IMR-90 (cell line): Measurements from ENCODE around the gene LTC4S. TPM values are rescaled to one million over a fixed set of nuclear protein-coding genes. Genes with fewer than 3 reads are reported as not detected.
A peak's percentile ranks its signal among the peaks of the same experiment; 100 is the strongest.

Experiments
- ATAC-seq: fragments of 200-7000 bp; cut with Tn5 transposase; 2 replicates; pipeline ENCODE4 v1.9.1; 2020; ENCODE audit warnings: low read depth, mild to moderate bottlenecking, moderate library complexity
- BruUV-seq: library from RNA; stranded (reverse); fragments of 400-500 nt; replicated peaks from 2 replicates; lab custom pipeline; 2021; lab: Mats Ljungman, UMichigan
- CTCF ChIA-PET: fragments of 300-600 bp; formaldehyde crosslinking; extraction: SDS; loops from one replicate; lab custom pipeline; 2021; ENCODE audit warnings: antibody characterized with exemption; lab: Yijun Ruan, JAX
- POLR2A ChIA-PET: fragments of 300-600 bp; sonication (Branson Sonifier 250); formaldehyde crosslinking; loops from one replicate; lab custom pipeline; 2022; ENCODE audit warnings: antibody characterized with exemption; ENCODE audit not compliant: unreplicated experiment; lab: Charles Lee
- DNase-seq: peaks from one replicate; pipeline ENCODE4 v3.0.0; 2013
- H2AFZ ChIP-seq: replicated peaks from 2 replicates; pipeline ENCODE3; 2013; ENCODE audit warnings: low read length, mild to moderate bottlenecking; ENCODE audit not compliant: poor library complexity
- H2AK5ac ChIP-seq: 2 replicates; pipeline ENCODE4 v1.6.1; 2013; ENCODE audit warnings: low read depth, low read length, inconsistent platforms
- H2AK9ac ChIP-seq: replicated peaks from 2 replicates; pipeline ENCODE3; 2013; ENCODE audit warnings: mild to moderate bottlenecking, low read depth, low read length, moderate library complexity; ENCODE audit not compliant: poor library complexity
- H2BK120ac ChIP-seq: 2 replicates; pipeline ENCODE4 v1.6.1; 2013; ENCODE audit warnings: low read depth, low read length, inconsistent platforms
- H2BK15ac ChIP-seq: 3 replicates; pipeline ENCODE4 v1.6.1; 2013; ENCODE audit warnings: low read depth, low read length, inconsistent platforms
- H2BK20ac ChIP-seq: 2 replicates; pipeline ENCODE4 v1.6.1; 2013; ENCODE audit warnings: low read depth, mild to moderate bottlenecking, inconsistent platforms, low read length, moderate library complexity
- H2BK5ac ChIP-seq: 2 replicates; pipeline ENCODE4 v1.6.1; 2013; ENCODE audit warnings: mild to moderate bottlenecking, low read depth, low read length, inconsistent platforms; ENCODE audit not compliant: poor library complexity, severe bottlenecking
- H3K14ac ChIP-seq: replicated peaks from 2 replicates; pipeline ENCODE4 v1.6.1; 2013; ENCODE audit warnings: low read depth, low read length, inconsistent platforms
- H3K18ac ChIP-seq: 2 replicates; pipeline ENCODE4 v1.6.1; 2013; ENCODE audit warnings: low read depth, low read length, control low read depth
- H3K23ac ChIP-seq: 2 replicates; pipeline ENCODE4 v1.6.1; 2013; ENCODE audit warnings: low read depth, low read length, inconsistent platforms
- H3K27ac ChIP-seq: 2 replicates; pipeline ENCODE4 v1.5.1; 2013; ENCODE audit warnings: mild to moderate bottlenecking, control low read depth, low read length; ENCODE audit not compliant: insufficient read depth
- H3K27me3 ChIP-seq: 2 replicates; pipeline ENCODE4 v1.6.1; 2013; ENCODE audit warnings: low read length; ENCODE audit not compliant: control insufficient read depth, insufficient read depth
- H3K36me3 ChIP-seq: 2 replicates; pipeline ENCODE4 v1.6.1; 2013; ENCODE audit warnings: low read length, mixed read lengths; ENCODE audit not compliant: control insufficient read depth, insufficient read depth
- H3K4ac ChIP-seq: 2 replicates; pipeline ENCODE4 v1.6.1; 2013; ENCODE audit warnings: low read depth, low read length, inconsistent platforms
- H3K4me1 ChIP-seq: 2 replicates; pipeline ENCODE4 v1.6.1; 2013; ENCODE audit warnings: low read length, mixed read lengths; ENCODE audit not compliant: control insufficient read depth, insufficient read depth
- H3K4me2 ChIP-seq: 2 replicates; pipeline ENCODE4 v1.6.1; 2013; ENCODE audit warnings: low read depth, mild to moderate bottlenecking, control low read depth, low read length, moderate library complexity
- H3K4me3 ChIP-seq: 2 replicates; pipeline ENCODE4 v1.5.1; 2013; ENCODE audit warnings: low read depth, mild to moderate bottlenecking, control low read depth, low read length, moderate library complexity; ENCODE audit not compliant: insufficient read depth
- H3K56ac ChIP-seq: 2 replicates; pipeline ENCODE4 v1.6.1; 2013; ENCODE audit warnings: low read length, inconsistent platforms; ENCODE audit not compliant: insufficient read depth; ENCODE audit errors: extremely low read depth
- H3K79me1 ChIP-seq, 2 experiments: 2 replicates each; pipeline ENCODE4 v1.6.1; 2013; ENCODE audit warnings: low read length in 2 of 2, inconsistent platforms in 1 of 2, low read depth in 1 of 2
- H3K9ac ChIP-seq: 2 replicates; pipeline ENCODE4 v1.6.1; 2013; ENCODE audit warnings: low read depth, low read length, control low read depth
- H3K9me1 ChIP-seq: 2 replicates; pipeline ENCODE4 v1.6.1; 2013; ENCODE audit warnings: low read length, inconsistent platforms; ENCODE audit not compliant: insufficient read depth
- H3K9me3 ChIP-seq: 2 replicates; pipeline ENCODE4 v1.6.1; 2013; ENCODE audit warnings: low read length; ENCODE audit not compliant: control insufficient read depth, insufficient read depth
- H4K20me1 ChIP-seq: 2 replicates; pipeline ENCODE4 v1.6.1; 2013; ENCODE audit warnings: low read length, inconsistent platforms; ENCODE audit not compliant: insufficient read depth
- H4K5ac ChIP-seq: 2 replicates; pipeline ENCODE4 v1.6.1; 2013; ENCODE audit warnings: mild to moderate bottlenecking, low read depth, low read length, control low read depth
- H4K8ac ChIP-seq, 2 experiments: 2 replicates each; pipeline ENCODE4 v1.6.1; 2013; ENCODE audit warnings: low read depth in 2 of 2, low read length in 2 of 2, control low read depth in 1 of 2, inconsistent platforms in 1 of 2
- H4K91ac ChIP-seq: 2 replicates; pipeline ENCODE4 v1.6.1; 2013; ENCODE audit warnings: low read depth, low read length, inconsistent platforms; ENCODE audit not compliant: insufficient read depth
- BHLHE40 ChIP-seq: fragments of 150-350 bp; IDR thresholded peaks from 2 replicates; pipeline ENCODE4 v1.6.1; 2016; ENCODE audit warnings: mild to moderate bottlenecking, low read depth, low read length
- CEBPB ChIP-seq: IDR thresholded peaks from 2 replicates; pipeline ENCODE4 v1.6.1; 2012; ENCODE audit warnings: low read depth, low read length, improper control_type of control experiment
- CHD1 ChIP-seq: IDR thresholded peaks from 2 replicates; pipeline ENCODE4 v1.6.1; 2012; ENCODE audit warnings: low read depth, low read length, improper control_type of control experiment
- FOS ChIP-seq: fragments of 150-350 bp; IDR thresholded peaks from 2 replicates; pipeline ENCODE4 v1.6.1; 2016; ENCODE audit warnings: low read depth, low read length
- MAFK ChIP-seq: IDR thresholded peaks from 2 replicates; pipeline ENCODE4 v1.6.1; 2012; ENCODE audit warnings: low read depth, low read length, improper control_type of control experiment
- MAZ ChIP-seq: IDR thresholded peaks from 2 replicates; pipeline ENCODE4 v1.6.1; 2012; ENCODE audit warnings: low read depth, mild to moderate bottlenecking, low read length, improper control_type of control experiment, moderate library complexity, borderline replicate concordance
- NFE2L2 ChIP-seq: fragments of 150-350 bp; IDR thresholded peaks from 2 replicates; pipeline ENCODE4 v1.6.1; 2016; ENCODE audit warnings: low read depth, mild to moderate bottlenecking, low read length
- POLR2A ChIP-seq: IDR thresholded peaks from 2 replicates; pipeline ENCODE4 v1.6.1; 2012; ENCODE audit warnings: mild to moderate bottlenecking, low read depth, low read length
- RAD21 ChIP-seq: IDR thresholded peaks from 2 replicates; pipeline ENCODE4 v1.6.1; 2012; ENCODE audit warnings: low read length, improper control_type of control experiment
- RCOR1 ChIP-seq: IDR thresholded peaks from 2 replicates; pipeline ENCODE4 v1.6.1; 2012; ENCODE audit warnings: mild to moderate bottlenecking, low read length, improper control_type of control experiment; ENCODE audit not compliant: insufficient replicate concordance
- RFX5 ChIP-seq: IDR thresholded peaks from 2 replicates; pipeline ENCODE4 v1.8.0; 2012; ENCODE audit warnings: low read depth, mild to moderate bottlenecking, low read length, moderate library complexity
- SMC3 ChIP-seq: fragments of 150-350 bp; IDR thresholded peaks from 2 replicates; pipeline ENCODE4 v1.6.1; 2016; ENCODE audit warnings: low read depth, mild to moderate bottlenecking, antibody characterized with exemption, low read length, moderate library complexity
- WGBS, 2 experiments: methylation state at CpG; one replicate each; pipeline versions ENCODE4 v1.1.5 to v1.1.7; 2013; ENCODE audit warnings: missing lambda C conversion rate in 2 of 2; ENCODE audit not compliant: insufficient read length in 1 of 2; ENCODE audit errors: extremely low coverage in 2 of 2; 5-methylcytosine and 5-hydroxymethylcytosine counted together
- dilution Hi-C: fragments of 300-500 bp; cut with HindIII; formaldehyde crosslinking; loops from one replicate; pipeline ENCODE4 v1.14.3; 2018; ENCODE audit warnings: low sequenced_read_pairs; ENCODE audit not compliant: unreplicated experiment
- in situ Hi-C: fragments of 300-500 bp; cut with MboI; formaldehyde crosslinking; loops from 3 replicates; pipeline ENCODE4 v1.14.3; 2019; ENCODE audit warnings: low sequenced_read_pairs, inconsistent platforms, mixed read lengths
- intact Hi-C: fragments of 100-400 bp; cut with micrococcal nuclease; formaldehyde crosslinking; loops from 2 replicates; pipeline ENCODE4 v1.10.0; 2022
- polyA plus RNA-seq, 3 experiments: library from polyadenylated mRNA; depleted of rRNA; stranded (reverse); fragments of >200 nt; gene quantifications; 2 replicates each; pipeline ENCODE4 v1.2.3, GENCODE V29; 2012; ENCODE audit warnings: low replicate concordance in 1 of 3
- total RNA-seq: library from RNA; depleted of rRNA; stranded (reverse); fragments of >200 nt; gene quantifications from 2 replicates; pipeline ENCODE4 v1.2.3, GENCODE V29; 2012
- TF ChIP-seq, protein P1 (sequence below): fragments of 150-350 bp; IDR thresholded peaks from 2 replicates; pipeline ENCODE4 v1.6.1; 2017; ENCODE audit warnings: mild to moderate bottlenecking, antibody characterized with exemption, low read length, low read depth
- TF ChIP-seq, protein P2 (sequence below): fragments of 150-350 bp; IDR thresholded peaks from 2 replicates; pipeline ENCODE4 v1.6.1; 2016; ENCODE audit warnings: low read depth, mild to moderate bottlenecking, low read length, moderate library complexity, borderline replicate concordance

LTC4S gene
- total and polyA plus RNA-seq, 2 of the 4 experiments (the other 2 are of a cell fraction): 0.72 TPM; not detected in 1

DNA sequence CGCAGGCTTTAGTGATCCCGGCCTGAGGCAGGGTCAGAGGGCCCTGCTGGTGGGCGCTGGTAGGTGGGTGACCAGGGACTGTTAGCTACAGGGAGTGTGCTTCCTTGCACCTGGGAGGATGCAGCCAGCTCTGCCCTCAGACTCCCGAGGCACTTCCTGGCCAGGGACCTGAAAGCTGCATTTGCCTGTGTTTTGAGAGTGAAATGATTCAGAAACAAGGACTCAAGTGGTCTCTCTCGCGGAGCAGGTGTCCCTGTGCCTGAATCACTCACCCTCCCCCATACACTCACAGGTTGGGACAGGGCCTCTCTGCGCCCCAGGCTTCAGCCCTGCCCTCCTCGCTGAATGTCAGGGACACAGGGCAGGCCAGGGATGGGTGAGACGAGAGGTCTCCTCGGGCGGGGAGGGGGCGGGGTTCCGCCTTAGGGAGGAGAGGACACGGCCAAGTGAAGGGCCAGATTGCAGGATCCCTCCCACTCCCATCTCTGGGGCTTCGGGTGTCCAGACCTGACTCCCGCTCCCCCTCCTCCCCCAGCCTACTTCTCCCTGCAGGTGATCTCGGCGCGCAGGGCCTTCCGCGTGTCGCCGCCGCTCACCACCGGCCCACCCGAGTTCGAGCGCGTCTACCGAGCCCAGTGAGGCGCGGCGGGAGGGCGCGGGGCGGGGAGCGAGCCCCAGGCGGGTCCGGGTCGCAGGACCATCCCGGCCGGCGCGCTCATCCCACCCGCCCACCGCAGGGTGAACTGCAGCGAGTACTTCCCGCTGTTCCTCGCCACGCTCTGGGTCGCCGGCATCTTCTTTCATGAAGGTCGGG is 1.5 kb downstream of the LTC4S start:
- Histone ChIP-seq H2AK5ac (peak overlapping the region; percentile 52; the same call in 1 of the 2 replicates), H3K79me1 (peaks cover 0 to 12% of the 10 kb centered on the region in 2 experiments; a peak in 1 of 4 replicates), H2BK20ac (no peak overlapping the region), H3K9me3 (no peaks in the 10 kb centered on the region), H2BK5ac (no peak overlapping the region), H4K91ac (no peak overlapping the region), H2AK9ac (peak overlapping the region; percentile 87), H3K56ac (no peak overlapping the region), H3K9ac (peak overlapping the region; percentile 60), H2BK15ac (no peak overlapping the region), H3K4ac (peak overlapping the region; percentile 44; the same call in 1 of the 2 replicates), H3K4me1 (peaks cover 9% of the 10 kb centered on the region; the same call in 1 of the 2 replicates), H3K4me2 (peak overlapping the region; percentile 91), H3K4me3 (peak overlapping the region; percentile 59), H4K5ac (no peak overlapping the region), H3K18ac (no peak overlapping the region), H3K14ac (no peak overlapping the region), H3K27me3 (no peaks in the 10 kb centered on the region), H4K20me1 (0 out of 2 replicates have a peak, but pooled peaks cover 7% of the 10 kb centered on the region), H2AFZ (peak overlapping the region; percentile 87), H3K27ac (peak overlapping the region; percentile 29; the same call in 1 of the 2 replicates), H3K36me3 (peaks cover 35% of the 10 kb centered on the region), H3K23ac (peak overlapping the region; percentile 39; the same call in 1 of the 2 replicates), H3K9me1 (no peaks in the 10 kb centered on the region), H4K8ac (peak overlapping the region; percentile 33 to 39; a peak in 2 of 4 replicates), H2BK120ac (no peak overlapping the region)
- dilution Hi-C loops (no loop called here), intact Hi-C loops (no loop called here), in situ Hi-C loops (no loop called here)
- ChIA-PET POLR2A (no interaction called here), CTCF (no interaction called here)
- no TSS peak for BruUV-seq
- ATAC-seq (no peak; the same call in 1 of the 2 replicates), DNase-seq (no peak)
- 12% methylated on average over 19 of the region's 53 CpGs; no CpG with 5 or more reads in 1 of the 2 experiments for WGBS, 2 experiments
- TF ChIP-seq RFX5 (no peak), BHLHE40 (no peak), FOS (no peak), CHD1 (no peak), POLR2A (no peak), MAFK (no peak), SMC3 (no peak), NFE2L2 (no peak), CEBPB (no peak), MAZ (no peak), RCOR1 (no peak), RAD21 (no peak)
- TF ChIP-seq, protein P1, sequence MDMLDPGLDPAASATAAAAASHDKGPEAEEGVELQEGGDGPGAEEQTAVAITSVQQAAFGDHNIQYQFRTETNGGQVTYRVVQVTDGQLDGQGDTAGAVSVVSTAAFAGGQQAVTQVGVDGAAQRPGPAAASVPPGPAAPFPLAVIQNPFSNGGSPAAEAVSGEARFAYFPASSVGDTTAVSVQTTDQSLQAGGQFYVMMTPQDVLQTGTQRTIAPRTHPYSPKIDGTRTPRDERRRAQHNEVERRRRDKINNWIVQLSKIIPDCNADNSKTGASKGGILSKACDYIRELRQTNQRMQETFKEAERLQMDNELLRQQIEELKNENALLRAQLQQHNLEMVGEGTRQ: no peak
- TF ChIP-seq, protein P2, sequence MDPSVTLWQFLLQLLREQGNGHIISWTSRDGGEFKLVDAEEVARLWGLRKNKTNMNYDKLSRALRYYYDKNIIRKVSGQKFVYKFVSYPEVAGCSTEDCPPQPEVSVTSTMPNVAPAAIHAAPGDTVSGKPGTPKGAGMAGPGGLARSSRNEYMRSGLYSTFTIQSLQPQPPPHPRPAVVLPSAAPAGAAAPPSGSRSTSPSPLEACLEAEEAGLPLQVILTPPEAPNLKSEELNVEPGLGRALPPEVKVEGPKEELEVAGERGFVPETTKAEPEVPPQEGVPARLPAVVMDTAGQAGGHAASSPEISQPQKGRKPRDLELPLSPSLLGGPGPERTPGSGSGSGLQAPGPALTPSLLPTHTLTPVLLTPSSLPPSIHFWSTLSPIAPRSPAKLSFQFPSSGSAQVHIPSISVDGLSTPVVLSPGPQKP: no peak
